ENCODE data around the gene COLEC12. TPM values are rescaled to one million over a fixed set of nuclear protein-coding genes. Genes with fewer than 3 reads are reported as not detected.

Gene COLEC12
- total and polyA plus RNA-seq, 10 of the 15 experiments (the other 5 are each of a cell fraction or from before 2014, with no cell fraction given) = 0.04 to 0.05 TPM; not detected in 8

DNA sequence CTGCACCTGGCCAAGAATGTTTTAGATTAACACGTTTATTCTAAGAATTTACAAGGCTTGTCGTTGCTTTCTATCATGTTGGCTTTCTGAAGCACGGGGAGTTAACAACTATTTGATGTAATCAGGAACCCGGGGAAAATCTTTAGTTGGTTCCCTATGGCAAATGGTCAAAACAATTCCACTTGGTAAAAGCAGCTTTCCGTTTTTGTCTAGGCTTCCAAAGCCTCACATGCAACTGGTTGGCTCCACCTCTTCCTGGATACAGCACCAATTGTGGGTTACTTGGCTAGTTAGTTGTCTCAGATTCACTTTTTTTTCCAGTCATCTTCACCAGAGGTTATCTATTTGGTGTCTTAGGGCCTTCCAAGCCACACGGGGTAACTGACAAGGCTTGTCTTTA, 2.8 kb downstream of the COLEC12 start:
- Histone ChIP-seq H3K36me3 (ENCODE audit: control insufficient read depth in 2 of 2, insufficient read depth in 2 of 2, low read length in 1 of 2) (no peaks in the 10 kb centered on the region), H3K79me2 (ENCODE audit: control insufficient read depth, insufficient read depth, low read length) (no peaks in the 10 kb centered on the region), H3K9ac (ENCODE audit: control insufficient read depth, insufficient read depth, low read length) (no peak overlapping the region), H3K4me2 (ENCODE audit: control insufficient read depth, insufficient read depth) (no peak overlapping the region), H3K9me3 (replicated peaks; ENCODE audit: control insufficient read depth, insufficient read depth, low read length) (no peaks in the 10 kb centered on the region), H4K20me1 (ENCODE audit: control insufficient read depth, insufficient read depth) (no peaks in the 10 kb centered on the region), H3K27me3 (replicated peaks in 1 of 2; ENCODE audit: control insufficient read depth in 2 of 2, insufficient read depth in 2 of 2, low read length in 1 of 2) (peaks cover 5 to 10% of the 10 kb centered on the region in 2 experiments; a peak in 2 of 4 replicates), H3K4me3 (no peak overlapping the region), H3K4me1 (ENCODE audit: control insufficient read depth, insufficient read depth, low read length) (no peaks in the 10 kb centered on the region), H2AFZ (ENCODE audit: control insufficient read depth, low read depth, low read length) (no peak overlapping the region), H3K27ac (ENCODE audit: control insufficient read depth, insufficient read depth) (no peak overlapping the region)
- POLR2A ChIA-PET = interaction anchor here (0.5 to 0.6 kb wide), 2 partner anchors 8 to 350 kb away, joined by 3 read pairs; no protein-coding TSS in a partner anchor
- TF ChIP-seq NBN (IDR thresholded peaks at IDR 0.05) (no peak), BACH1 (IDR thresholded peaks at IDR 0.05; ENCODE audit: borderline replicate concordance) (no peak), BCL11A (IDR thresholded peaks at IDR 0.05; ENCODE audit: low read depth, low read length) (no peak), CBX5 (IDR thresholded peaks at IDR 0.05; ENCODE audit: low read depth) (no peak), ZNF24 (IDR thresholded peaks at IDR 0.05) (no peak), HDAC2 (IDR thresholded peaks at IDR 0.05) (no peak), MXI1 (IDR thresholded peaks at IDR 0.05; ENCODE audit: low read depth, low read length) (no peak), ZNF384 (IDR thresholded peaks at IDR 0.05; ENCODE audit: borderline replicate concordance, low read depth, low read length) (no peak), JUND (IDR thresholded peaks at IDR 0.05; ENCODE audit: low read depth, low read length) (no peak), CEBPB (IDR thresholded peaks at IDR 0.05; ENCODE audit: borderline replicate concordance in 1 of 2, low read depth in 2 of 2, low read length in 2 of 2) (no peak), WRNIP1 (IDR thresholded peaks at IDR 0.05; ENCODE audit: borderline replicate concordance, low read depth, low read length) (no peak)
- no peak for DNase-seq (ENCODE audit: low read depth, low spot score)
- 37% methylated on average over 6 of the region's 6 CpGs for WGBS (ENCODE audit: insufficient coverage, insufficient replicate concordance, low lambda C conversion rate, missing lambda C conversion rate)
- no peak for FAIRE-seq
- in situ Hi-C loops (cut with MboI) (no loop called here), intact Hi-C loops (cut with micrococcal nuclease; ENCODE audit: unreplicated experiment) (loop anchor here (5.0 kb wide), 1 partner anchor 120 kb away; no protein-coding TSS in a partner anchor)
- RAD21 ChIA-PET (ENCODE audit: unreplicated experiment) = no interaction called here
- CTCF ChIA-PET = interaction anchor here (1.0 to 2.9 kb wide), 4 partner anchors 9 to 72 kb away, joined by 3 to 10 read pairs (median 6); no protein-coding TSS in a partner anchor
- BruUV-seq (replicated peaks) = no TSS peak
- ATAC-seq = no peak
- SMC1A ChIA-PET (ENCODE audit: uncharacterized antibody, unreplicated experiment) = interaction anchor here (0.7 kb wide), 1 partner anchor 21 kb away, joined by 3 read pairs; no protein-coding TSS in a partner anchor

All from GM12878 (cell line).